HEK293 (cell line): Measurements from ENCODE around the gene MYO7B.

Source experiments
- CTCF ChIA-PET: fragments of 350-600 bp; formaldehyde crosslinking; extraction: SDS; loops from one replicate; lab custom pipeline; 2021; ENCODE audit warnings: antibody characterized with exemption; lab: Yijun Ruan, JAX
- POLR2A ChIA-PET: fragments of 300-600 bp; formaldehyde crosslinking; extraction: SDS; loops from one replicate; lab custom pipeline; 2020; ENCODE audit warnings: antibody characterized with exemption, inconsistent platforms; lab: Yijun Ruan, JAX
- H3K27ac ChIP-seq: fragments of 200-500 bp; sonication (Bioruptor generic); 2 replicates; pipeline ENCODE4 v1.5.1; 2014; ENCODE audit warnings: low read depth, low read length, control low read depth, inconsistent platforms; ENCODE audit errors: extremely low read depth
- H3K36me3 ChIP-seq, 2 experiments: fragments of 200-500 bp in 1 of 2; sonication (Bioruptor generic) in 1 of 2; 1 replicate in 1 of 2; 2 replicates in 1 of 2; pipeline ENCODE4 v1.5.1; 2014 to 2017; ENCODE audit warnings: inconsistent platforms in 2 of 2, low read length in 2 of 2; ENCODE audit not compliant: control insufficient read depth in 2 of 2, insufficient read depth in 1 of 2
- H3K4me1 ChIP-seq: fragments of 200-500 bp; sonication (Bioruptor generic); 2 replicates; pipeline ENCODE4 v1.5.1; 2014; ENCODE audit warnings: mild to moderate bottlenecking, low read length, inconsistent platforms; ENCODE audit not compliant: control insufficient read depth, insufficient read depth
- H3K4me3 ChIP-seq: 2 replicates; pipeline ENCODE4 v1.5.1; 2011; ENCODE audit warnings: low read depth, mild to moderate bottlenecking, control low read depth, low read length, moderate library complexity
- H3K9me3 ChIP-seq: fragments of 200-500 bp; sonication (Bioruptor generic); 2 replicates; pipeline ENCODE4 v1.5.1; 2014; ENCODE audit warnings: low read depth, low read length, inconsistent platforms; ENCODE audit not compliant: control insufficient read depth, insufficient read depth
- CTCF ChIP-seq: fragments of 450-650 bp; formaldehyde crosslinking; IDR thresholded peaks from 2 replicates; pipeline ENCODE4 v1.5.1; 2016; ENCODE audit warnings: missing biosample characterization, missing genetic modification characterization
- EGR2 ChIP-seq: fragments of 450-650 bp; formaldehyde crosslinking; IDR thresholded peaks from 2 replicates; pipeline ENCODE4 v1.5.1; 2016; ENCODE audit warnings: low read depth, missing biosample characterization, missing genetic modification characterization
- GFI1B ChIP-seq: fragments of 450-650 bp; formaldehyde crosslinking; IDR thresholded peaks from 2 replicates; pipeline ENCODE4 v1.5.1; 2016; ENCODE audit warnings: missing biosample characterization, missing genetic modification characterization
- GLIS1 ChIP-seq: fragments of 450-650 bp; formaldehyde crosslinking; IDR thresholded peaks from 2 replicates; pipeline ENCODE4 v1.5.1; 2016; ENCODE audit warnings: missing biosample characterization, missing genetic modification characterization
- KLF10 ChIP-seq: fragments of 450-650 bp; IDR thresholded peaks from 2 replicates; pipeline ENCODE4 v1.5.1; 2018; ENCODE audit warnings: missing biosample characterization, mild to moderate bottlenecking, missing genetic modification characterization
- TRIM28 ChIP-seq: IDR thresholded peaks from 2 replicates; pipeline ENCODE4 v1.6.1; 2011; ENCODE audit warnings: low read length, control low read depth, borderline replicate concordance
- ZBTB7A ChIP-seq: fragments of 450-650 bp; formaldehyde crosslinking; IDR thresholded peaks from 2 replicates; pipeline ENCODE4 v1.5.1; 2016; ENCODE audit warnings: low read depth, missing biosample characterization, missing genetic modification characterization
- ZFHX2 ChIP-seq: fragments of 450-650 bp; formaldehyde crosslinking; conservative IDR thresholded peaks from 2 replicates; pipeline ENCODE4 v1.5.1; 2016; ENCODE audit warnings: missing biosample characterization, missing genetic modification characterization
- ZFP69B ChIP-seq: fragments of 450-650 bp; formaldehyde crosslinking; IDR thresholded peaks from 2 replicates; pipeline ENCODE4 v1.5.1; 2016; ENCODE audit warnings: missing biosample characterization, missing genetic modification characterization
- ZIC2 ChIP-seq: fragments of 450-650 bp; formaldehyde crosslinking; IDR thresholded peaks from 2 replicates; pipeline ENCODE4 v1.5.1; 2016; ENCODE audit warnings: missing biosample characterization, missing genetic modification characterization
- ZNF174 ChIP-seq: fragments of 450-650 bp; formaldehyde crosslinking; IDR thresholded peaks from 2 replicates; pipeline ENCODE4 v1.5.0; 2017; ENCODE audit warnings: missing biosample characterization, mild to moderate bottlenecking, missing genetic modification characterization
- ZNF311 ChIP-seq: fragments of 450-650 bp; formaldehyde crosslinking; IDR thresholded peaks from 2 replicates; pipeline ENCODE4 v1.5.1; 2017; ENCODE audit warnings: missing biosample characterization, missing genetic modification characterization, borderline replicate concordance
- ZNF341 ChIP-seq: fragments of 450-650 bp; formaldehyde crosslinking; IDR thresholded peaks from 2 replicates; pipeline ENCODE4; 2016; ENCODE audit warnings: low read depth, missing biosample characterization, missing genetic modification characterization
- ZNF37A ChIP-seq: fragments of 450-650 bp; IDR thresholded peaks from 2 replicates; pipeline ENCODE4 v1.5.1; 2018; ENCODE audit warnings: missing biosample characterization, missing genetic modification characterization
- ZNF501 ChIP-seq: fragments of 450-650 bp; formaldehyde crosslinking; IDR thresholded peaks from 2 replicates; pipeline ENCODE4 v1.5.1; 2016; ENCODE audit warnings: missing biosample characterization, missing genetic modification characterization
- ZNF510 ChIP-seq: fragments of 450-650 bp; formaldehyde crosslinking; IDR thresholded peaks from 2 replicates; pipeline ENCODE4 v1.5.1; 2018; ENCODE audit warnings: mild to moderate bottlenecking, missing genetic modification characterization, missing biosample characterization; ENCODE audit not compliant: insufficient replicate concordance
- ZNF610 ChIP-seq: fragments of 450-650 bp; formaldehyde crosslinking; IDR thresholded peaks from 2 replicates; pipeline ENCODE4 v1.5.1; 2016; ENCODE audit warnings: missing biosample characterization, missing genetic modification characterization, borderline replicate concordance
- ZNF664 ChIP-seq: fragments of 450-650 bp; formaldehyde crosslinking; IDR thresholded peaks from 2 replicates; pipeline ENCODE4 v1.5.1; 2016; ENCODE audit warnings: missing biosample characterization, missing genetic modification characterization
- TF ChIP-seq, protein P1 (sequence below): fragments of 450-650 bp; formaldehyde crosslinking; IDR thresholded peaks from 2 replicates; pipeline ENCODE4 v1.5.1; 2016; ENCODE audit warnings: missing biosample characterization, missing genetic modification characterization, borderline replicate concordance
- TF ChIP-seq, protein P2 (sequence below): fragments of 450-650 bp; formaldehyde crosslinking; IDR thresholded peaks from 2 replicates; pipeline ENCODE4 v1.5.1; 2016; ENCODE audit warnings: missing biosample characterization, missing genetic modification characterization, low read depth

MYO7B gene

GRCh38 chr2:127637725-127638252, 102.3 kb downstream of the MYO7B start (continued):
- no peak for TF ChIP-seq GLIS1 (tag by site-specific recombination)

GRCh38 chr2:127638361-127639110, 103.1 kb downstream of the MYO7B start:
- no peak for TF ChIP-seq ZNF610 (tag by site-specific recombination)
- TF ChIP-seq GFI1B (tag by site-specific recombination), result no peak
- TF ChIP-seq, protein P1, sequence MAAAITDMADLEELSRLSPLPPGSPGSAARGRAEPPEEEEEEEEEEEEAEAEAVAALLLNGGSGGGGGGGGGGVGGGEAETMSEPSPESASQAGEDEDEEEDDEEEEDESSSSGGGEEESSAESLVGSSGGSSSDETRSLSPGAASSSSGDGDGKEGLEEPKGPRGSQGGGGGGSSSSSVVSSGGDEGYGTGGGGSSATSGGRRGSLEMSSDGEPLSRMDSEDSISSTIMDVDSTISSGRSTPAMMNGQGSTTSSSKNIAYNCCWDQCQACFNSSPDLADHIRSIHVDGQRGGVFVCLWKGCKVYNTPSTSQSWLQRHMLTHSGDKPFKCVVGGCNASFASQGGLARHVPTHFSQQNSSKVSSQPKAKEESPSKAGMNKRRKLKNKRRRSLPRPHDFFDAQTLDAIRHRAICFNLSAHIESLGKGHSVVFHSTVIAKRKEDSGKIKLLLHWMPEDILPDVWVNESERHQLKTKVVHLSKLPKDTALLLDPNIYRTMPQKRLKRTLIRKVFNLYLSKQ (tag by site-specific recombination), result no peak
- peak; percentile 60; the same call in 1 of the 2 replicates for TF ChIP-seq EGR2
- TF ChIP-seq ZNF664 (tag by site-specific recombination), result no peak
- no peak for TF ChIP-seq ZNF174 (tag by site-specific recombination)
- no peak for TF ChIP-seq ZNF510 (tag by site-specific recombination)
- TF ChIP-seq ZBTB7A (tag by site-specific recombination), result no peak
- TF ChIP-seq TRIM28, result no peak
- TF ChIP-seq ZFHX2 (tag by site-specific recombination), result peak; percentile 56
- ChIA-PET CTCF (interaction anchor here (0.7 to 4.5 kb wide), 7 partner anchors 12 to 159 kb away, joined by 3 to 31 read pairs (median 6); no protein-coding TSS in a partner anchor), POLR2A (no interaction called here)
- Histone ChIP-seq H3K9me3 (no peaks in the 10 kb centered on the region), H3K4me1 (peaks cover 2% of the 10 kb centered on the region; the same call in 1 of the 2 replicates), H3K4me3 (no peak overlapping the region), H3K36me3 (no peaks in the 10 kb centered on the region), H3K27ac (no peak overlapping the region)

DNA sequence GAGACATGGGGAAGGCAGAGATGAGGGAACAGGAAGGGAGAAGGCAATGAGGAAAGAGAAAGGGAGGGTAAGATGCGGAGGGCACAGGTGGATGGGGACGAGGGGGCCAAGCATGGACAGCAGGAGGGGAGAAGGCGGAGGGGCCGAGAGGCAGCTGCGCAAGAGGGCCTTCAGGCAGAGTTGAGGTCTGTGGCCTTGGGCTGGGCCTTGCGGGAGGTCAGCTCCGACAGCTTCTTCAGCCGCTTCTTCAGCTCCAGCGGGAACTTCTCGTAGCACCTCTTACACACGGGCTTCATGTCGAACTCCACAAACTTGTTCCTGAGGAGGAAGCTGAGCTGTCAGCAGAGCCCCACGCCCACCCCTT, 103.6 kb downstream of the MYO7B start:
- Histone ChIP-seq H3K9me3 (no peaks in the 10 kb centered on the region), H3K27ac (no peak overlapping the region), H3K4me3 (no peak overlapping the region), H3K4me1 (peaks cover 2% of the 10 kb centered on the region; the same call in 1 of the 2 replicates), H3K36me3 (no peaks in the 10 kb centered on the region)
- POLR2A ChIA-PET, result no interaction called here
- no peak for TF ChIP-seq ZFP69B (tag by site-specific recombination)
- CTCF ChIA-PET, result interaction anchor here (0.7 to 4.5 kb wide), 7 partner anchors 11 to 160 kb away, joined by 3 to 31 read pairs (median 4); no protein-coding TSS in a partner anchor

DNA sequence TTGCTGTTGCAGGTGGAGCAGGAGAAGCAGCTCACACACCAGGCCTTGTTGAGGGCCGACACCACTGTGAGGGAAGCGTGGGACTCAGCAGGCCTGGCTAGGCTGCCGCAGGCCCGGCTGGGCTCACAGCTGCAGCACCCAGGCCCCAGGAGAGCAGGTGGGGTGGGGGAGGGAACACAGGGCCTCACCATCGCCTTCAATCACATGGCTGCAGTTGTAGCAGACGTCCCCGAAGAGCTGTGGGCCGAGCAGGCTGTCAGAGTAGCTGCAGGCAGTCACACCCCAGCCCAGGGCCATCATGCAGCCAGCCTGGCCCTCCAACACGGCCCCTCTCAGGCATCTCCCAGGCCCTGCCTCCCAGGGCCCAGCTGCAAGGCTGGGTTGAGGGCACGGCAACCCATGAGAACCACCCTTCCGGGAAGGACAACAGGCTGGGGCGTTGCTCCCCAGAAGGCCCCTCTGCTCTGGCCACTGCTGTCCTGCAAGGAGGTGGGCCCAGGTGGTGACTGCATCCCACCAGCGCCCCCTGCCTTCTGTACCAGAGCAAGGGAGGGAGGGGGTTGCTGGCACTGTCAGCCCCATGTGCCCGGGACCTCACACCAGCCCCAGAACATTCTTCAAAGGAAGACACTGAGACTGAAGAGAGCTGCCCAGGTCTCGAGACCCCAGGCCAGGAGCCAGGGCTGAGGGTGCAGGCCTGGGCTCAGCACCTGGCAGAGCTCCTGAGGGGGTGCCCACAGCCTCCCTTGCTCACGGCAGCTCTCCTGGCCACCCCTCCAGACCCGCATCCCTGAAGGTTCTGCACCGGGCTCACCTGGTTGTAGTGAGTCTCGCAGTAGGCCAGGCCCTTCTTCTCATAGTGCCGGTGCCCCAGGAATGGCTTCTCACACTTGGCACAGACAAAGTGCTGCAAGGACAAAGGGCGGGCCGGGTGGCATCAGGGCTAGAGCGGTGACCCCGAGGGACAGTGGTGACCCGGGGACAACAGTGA, 104.9 kb downstream of the MYO7B start:
- CTCF ChIA-PET, result interaction anchor here (0.6 to 4.5 kb wide), 7 partner anchors 10 to 73 kb away, joined by 3 to 31 read pairs (median 3); no protein-coding TSS in a partner anchor
- POLR2A ChIA-PET, result no interaction called here
- no peaks in the 10 kb centered on the region for H3K9me3 ChIP-seq
- TF ChIP-seq ZNF341 (tag by site-specific recombination), result no peak
- TF ChIP-seq ZNF501 (tag by site-specific recombination), result no peak
- TF ChIP-seq, protein P2, sequence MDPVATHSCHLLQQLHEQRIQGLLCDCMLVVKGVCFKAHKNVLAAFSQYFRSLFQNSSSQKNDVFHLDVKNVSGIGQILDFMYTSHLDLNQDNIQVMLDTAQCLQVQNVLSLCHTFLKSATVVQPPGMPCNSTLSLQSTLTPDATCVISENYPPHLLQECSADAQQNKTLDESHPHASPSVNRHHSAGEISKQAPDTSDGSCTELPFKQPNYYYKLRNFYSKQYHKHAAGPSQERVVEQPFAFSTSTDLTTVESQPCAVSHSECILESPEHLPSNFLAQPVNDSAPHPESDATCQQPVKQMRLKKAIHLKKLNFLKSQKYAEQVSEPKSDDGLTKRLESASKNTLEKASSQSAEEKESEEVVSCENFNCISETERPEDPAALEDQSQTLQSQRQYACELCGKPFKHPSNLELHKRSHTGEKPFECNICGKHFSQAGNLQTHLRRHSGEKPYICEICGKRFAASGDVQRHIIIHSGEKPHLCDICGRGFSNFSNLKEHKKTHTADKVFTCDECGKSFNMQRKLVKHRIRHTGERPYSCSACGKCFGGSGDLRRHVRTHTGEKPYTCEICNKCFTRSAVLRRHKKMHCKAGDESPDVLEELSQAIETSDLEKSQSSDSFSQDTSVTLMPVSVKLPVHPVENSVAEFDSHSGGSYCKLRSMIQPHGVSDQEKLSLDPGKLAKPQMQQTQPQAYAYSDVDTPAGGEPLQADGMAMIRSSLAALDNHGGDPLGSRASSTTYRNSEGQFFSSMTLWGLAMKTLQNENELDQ, result no peak
- TF ChIP-seq ZIC2, result peak; percentile 14; the same call in 1 of the 2 replicates
- peak; percentile 40; the same call in 1 of the 2 replicates for TF ChIP-seq ZFP69B (tag by site-specific recombination)
- no peak for TF ChIP-seq ZNF311 (tag by site-specific recombination)
- TF ChIP-seq KLF10 (tag by site-specific recombination), result no peak
- TF ChIP-seq ZNF37A (tag by site-specific recombination), result no peak
- TF ChIP-seq CTCF (tag by site-specific recombination), result 0 out of 2 replicates have a peak, but pooled peaks have one; percentile 9
- TF ChIP-seq, all 188 proteins: peak for 3
- Histone ChIP-seq H3K4me3 (no peak overlapping the region), H3K27ac (no peak overlapping the region), H3K36me3 (no peaks in the 10 kb centered on the region), H3K4me1 (peaks cover 2% of the 10 kb centered on the region; the same call in 1 of the 2 replicates)
